Activated CD4-positive, alpha-beta memory T cell treated with anti-CD3 and anti-CD28 coated beads for 36 hours (primary cell): ENCODE results near the gene HMGXB4. TPM values are rescaled to one million over a fixed set of nuclear protein-coding genes. Genes with fewer than 3 reads are reported as not detected.
A peak's percentile ranks its signal among the peaks of the same experiment; 100 is the strongest.

Experiments
- CTCF ChIA-PET: fragments of 350-600 bp; sonication (Branson Sonifier 250); formaldehyde crosslinking; loops from one replicate; lab custom pipeline; 2021; ENCODE audit warnings: antibody characterized with exemption, inconsistent platforms; lab: Charles Lee
- POLR2A ChIA-PET: fragments of 350-600 bp; sonication (Branson Sonifier 250); formaldehyde crosslinking; loops from one replicate; lab custom pipeline; 2021; ENCODE audit warnings: antibody characterized with exemption; lab: Charles Lee
- DNase-seq: peaks from one replicate; pipeline ENCODE4 v3.0.0-alpha.2; 2020
- H3K27ac Mint-ChIP-seq: one replicate; pipeline ENCODE4 v1.8.0; 2021; ENCODE audit warnings: mixed read lengths
- H3K27me3 Mint-ChIP-seq: one replicate; pipeline ENCODE4 v1.8.0; 2021; ENCODE audit warnings: mixed read lengths
- H3K36me3 Mint-ChIP-seq: one replicate; pipeline ENCODE4 v1.8.0; 2021; ENCODE audit warnings: mixed read lengths
- H3K4me1 Mint-ChIP-seq: one replicate; pipeline ENCODE4 v1.8.0; 2021; ENCODE audit warnings: low read depth, mixed read lengths
- H3K4me3 Mint-ChIP-seq: one replicate; pipeline ENCODE4 v1.8.0; 2021; ENCODE audit warnings: mild to moderate bottlenecking, mixed read lengths
- H3K9me3 Mint-ChIP-seq: one replicate; pipeline ENCODE4 v1.8.0; 2021; ENCODE audit warnings: mixed read lengths
- intact Hi-C: fragments of 100-400 bp; cut with micrococcal nuclease; formaldehyde crosslinking; loops from one replicate; pipeline ENCODE4 v1.15.1; 2023
- total RNA-seq, 2 experiments: library from RNA; stranded (reverse); gene quantifications; one replicate each; pipeline ENCODE4 v1.2.3, GENCODE V29; 2021

The HMGXB4 gene
- total RNA-seq, 2 experiments from 2014 or later = 33.9 to 35.7 TPM

- no peaks in the 10 kb centered on the region for H3K27me3 Mint-ChIP-seq
- ChIA-PET CTCF (no interaction called here), POLR2A (no interaction called here)
- H3K27ac Mint-ChIP-seq = no peak overlapping the region
- intact Hi-C loops = no loop called here
- DNase-seq = no peak
- H3K4me1 Mint-ChIP-seq = peaks cover 8% of the 10 kb centered on the region
- peaks cover 58% of the 10 kb centered on the region for H3K36me3 Mint-ChIP-seq
- no peaks in the 10 kb centered on the region for H3K9me3 Mint-ChIP-seq
- H3K4me3 Mint-ChIP-seq = no peak overlapping the region
These were observed 7.7 kb downstream of the HMGXB4 start for GRCh38 chr22:35264986-35265385.

- no peaks in the 10 kb centered on the region for H3K9me3 Mint-ChIP-seq
- DNase-seq = no peak
- peaks cover 5% of the 10 kb centered on the region for H3K4me1 Mint-ChIP-seq
- no peak overlapping the region for H3K4me3 Mint-ChIP-seq
- H3K36me3 Mint-ChIP-seq = peaks cover 62% of the 10 kb centered on the region
- no peak overlapping the region for H3K27ac Mint-ChIP-seq
- H3K27me3 Mint-ChIP-seq = no peaks in the 10 kb centered on the region
- intact Hi-C loops = no loop called here
- CTCF ChIA-PET = interaction anchor here (1.2 kb wide), 1 partner anchor 35 kb away, joined by 3 read pairs; no protein-coding TSS in a partner anchor
- POLR2A ChIA-PET = no interaction called here
These were observed 9.0 kb downstream of the HMGXB4 start for GRCh38 chr22:35266277-35266676.

- ChIA-PET POLR2A (no interaction called here), CTCF (no interaction called here)
- peaks cover 59% of the 10 kb centered on the region for H3K36me3 Mint-ChIP-seq
- no peaks in the 10 kb centered on the region for H3K27me3 Mint-ChIP-seq
- intact Hi-C loops = no loop called here
- no peaks in the 10 kb centered on the region for H3K9me3 Mint-ChIP-seq
- H3K4me1 Mint-ChIP-seq = peaks cover 28% of the 10 kb centered on the region
- DNase-seq = no peak
- H3K27ac Mint-ChIP-seq = no peak overlapping the region
- H3K4me3 Mint-ChIP-seq = no peak overlapping the region
These were observed 12.3 kb downstream of the HMGXB4 start for GRCh38 chr22:35269630-35270029.

GRCh38 chr22:35274154-35274871 is 17.0 kb downstream of the HMGXB4 start:
- CTCF ChIA-PET = interaction anchor here (1.0 to 1.1 kb wide), 2 partner anchors 16 to 56 kb away, joined by 3 to 4 read pairs; no protein-coding TSS in a partner anchor

GRCh38 chr22:35275580-35275979 is 18.3 kb downstream of the HMGXB4 start:
- H3K4me3 Mint-ChIP-seq = no peak overlapping the region
- intact Hi-C loops = no loop called here
- H3K36me3 Mint-ChIP-seq = peaks cover 41% of the 10 kb centered on the region
- H3K27me3 Mint-ChIP-seq = no peaks in the 10 kb centered on the region
- no peaks in the 10 kb centered on the region for H3K9me3 Mint-ChIP-seq
- H3K27ac Mint-ChIP-seq = no peak overlapping the region
- CTCF ChIA-PET = no interaction called here
- DNase-seq = peak; percentile 13
- POLR2A ChIA-PET = no interaction called here
- H3K4me1 Mint-ChIP-seq = peaks cover 34% of the 10 kb centered on the region

More at GRCh38 chr22:35274154-35274871, 17.0 kb downstream of the HMGXB4 start:
- H3K36me3 Mint-ChIP-seq = peaks cover 41% of the 10 kb centered on the region
- no peaks in the 10 kb centered on the region for H3K9me3 Mint-ChIP-seq
- no peak overlapping the region for H3K4me3 Mint-ChIP-seq
- H3K27me3 Mint-ChIP-seq = no peaks in the 10 kb centered on the region
- DNase-seq = peak; percentile 12
- peaks cover 32% of the 10 kb centered on the region for H3K4me1 Mint-ChIP-seq
- POLR2A ChIA-PET = interaction anchor here (1.1 kb wide), 1 partner anchor 17 kb away, joined by 4 read pairs; no protein-coding TSS in a partner anchor
- peak overlapping the region; percentile 66 for H3K27ac Mint-ChIP-seq
- intact Hi-C loops = no loop called here

- CTCF ChIA-PET = no interaction called here
- peaks cover 42% of the 10 kb centered on the region for H3K36me3 Mint-ChIP-seq
- H3K9me3 Mint-ChIP-seq = no peaks in the 10 kb centered on the region
- H3K27me3 Mint-ChIP-seq = no peaks in the 10 kb centered on the region
- no peak for DNase-seq
- no peak overlapping the region for H3K27ac Mint-ChIP-seq
- no peak overlapping the region for H3K4me3 Mint-ChIP-seq
- intact Hi-C loops = no loop called here
- H3K4me1 Mint-ChIP-seq = peaks cover 35% of the 10 kb centered on the region
- POLR2A ChIA-PET = no interaction called here
These were observed 18.7 kb downstream of the HMGXB4 start for GRCh38 chr22:35276019-35276418.

- no peak for DNase-seq
- intact Hi-C loops = no loop called here
- Mint-ChIP-seq H3K36me3 (peaks cover 36% of the 10 kb centered on the region), H3K4me1 (peaks cover 2% of the 10 kb centered on the region), H3K9me3 (no peaks in the 10 kb centered on the region), H3K27ac (no peak overlapping the region), H3K27me3 (no peaks in the 10 kb centered on the region), H3K4me3 (no peak overlapping the region)
- CTCF ChIA-PET = no interaction called here
- POLR2A ChIA-PET = no interaction called here
These were observed 30.8 kb downstream of the HMGXB4 start for GRCh38 chr22:35288116-35288515.

GRCh38 chr22:35292786-35293185 is 35.5 kb downstream of the HMGXB4 start:
- ChIA-PET CTCF (interaction anchor here (0.9 kb wide), 1 partner anchor 61 kb away, joined by 3 read pairs; no protein-coding TSS in a partner anchor), POLR2A (no interaction called here)
- Mint-ChIP-seq H3K4me1 (no peaks in the 10 kb centered on the region), H3K9me3 (no peaks in the 10 kb centered on the region), H3K27me3 (no peaks in the 10 kb centered on the region), H3K36me3 (peaks cover 33% of the 10 kb centered on the region), H3K4me3 (no peak overlapping the region), H3K27ac (no peak overlapping the region)
- intact Hi-C loops = no loop called here
- no peak for DNase-seq

GRCh38 chr22:35296051-35296450 is 38.8 kb downstream of the HMGXB4 start:
- intact Hi-C loops = no loop called here
- no peak for DNase-seq
- CTCF ChIA-PET = interaction anchor here (1.2 kb wide), 1 partner anchor 11 kb away, joined by 3 read pairs; no protein-coding TSS in a partner anchor
- POLR2A ChIA-PET = no interaction called here
- no peak overlapping the region for H3K27ac Mint-ChIP-seq
- H3K4me1 Mint-ChIP-seq = peaks cover 10% of the 10 kb centered on the region
- no peak overlapping the region for H3K4me3 Mint-ChIP-seq
- peaks cover 24% of the 10 kb centered on the region for H3K36me3 Mint-ChIP-seq
- no peaks in the 10 kb centered on the region for H3K9me3 Mint-ChIP-seq
- H3K27me3 Mint-ChIP-seq = no peaks in the 10 kb centered on the region

GRCh38 chr22:35299217-35299672 is 42.0 kb downstream of the HMGXB4 start:
- peaks cover 30% of the 10 kb centered on the region for H3K4me1 Mint-ChIP-seq
- peak overlapping the region; percentile 87 for H3K27ac Mint-ChIP-seq
- ChIA-PET POLR2A (interaction anchor here (0.9 to 2.5 kb wide), 5 partner anchors 11 to 42 kb away, joined by 3 to 19 read pairs (median 4); partner anchors contain the start of gene HMGXB4), CTCF (interaction anchor here (0.6 to 1.2 kb wide), 8 partner anchors 11 to 767 kb away, joined by 3 to 9 read pairs (median 4); no protein-coding TSS in a partner anchor)
- no peaks in the 10 kb centered on the region for H3K9me3 Mint-ChIP-seq
- peaks cover 2% of the 10 kb centered on the region for H3K36me3 Mint-ChIP-seq
- intact Hi-C loops = no loop called here
- DNase-seq = no peak
- peak overlapping the region; percentile 83 for H3K4me3 Mint-ChIP-seq
- H3K27me3 Mint-ChIP-seq = no peaks in the 10 kb centered on the region

GRCh38 chr22:35299673-35300499 is 42.6 kb downstream of the HMGXB4 start, which contains the start of gene TOM1:
Gene TOM1, plus strand, starts transcription at chr22:35299894. Its CDS starts 35 bp downstream, at chr22:35299929.
- peak within 1 kb of the TSS; percentile 83 for H3K4me3 Mint-ChIP-seq
- peak; percentile 96 for DNase-seq
- peaks cover 32% of the 10 kb centered on the region for H3K4me1 Mint-ChIP-seq
- H3K27me3 Mint-ChIP-seq = no peaks in the 10 kb centered on the region
- intact Hi-C loops = loop anchor here (1.0 to 10.0 kb wide), 4 partner anchors 9 to 105 kb away; partner anchors contain the start of genes HMGXB4 and MCM5
- POLR2A ChIA-PET = interaction anchor here (0.8 to 2.5 kb wide), 6 partner anchors 11 to 42 kb away, joined by 3 to 19 read pairs (median 4); partner anchors contain the start of gene HMGXB4
- H3K9me3 Mint-ChIP-seq = no peaks in the 10 kb centered on the region
- no peaks in the 10 kb centered on the region for H3K36me3 Mint-ChIP-seq
- CTCF ChIA-PET = interaction anchor here (0.5 to 1.2 kb wide), 9 partner anchors 11 to 766 kb away, joined by 3 to 9 read pairs (median 4); no protein-coding TSS in a partner anchor
- peak within 1 kb of the TSS; percentile 87 for H3K27ac Mint-ChIP-seq
